GM19452 (cell line): ENCODE results near the gene SPINK14.
A peak's percentile ranks its signal among the peaks of the same experiment; 100 is the strongest.

Experiments used
- ATAC-seq: cut with Tn5 transposase; IDR thresholded peaks from one replicate; pipeline ENCODE4 v1.9.1; 2021; ENCODE audit not compliant: unreplicated experiment

SPINK14 gene

GRCh38 chr5:148168246-148168645, at the start of gene SPINK14:
SPINK14 (plus strand) TSS chr5:148168546; CDS start chr5:148169733, 1,187 bp downstream.
- no peak for ATAC-seq

GRCh38 chr5:148120317-148120716, 48.0 kb upstream of the SPINK14 start:
- no peak for ATAC-seq

GRCh38 chr5:148125641-148126040, 42.7 kb upstream of the SPINK14 start:
- no peak for ATAC-seq

- ATAC-seq = no peak
Observed at GRCh38 chr5:148135091-148136048, 33.0 kb upstream of the SPINK14 start.

GRCh38 chr5:148140846-148141245, 27.5 kb upstream of the SPINK14 start:
- no peak for ATAC-seq

GRCh38 chr5:148141645-148142044, 26.7 kb upstream of the SPINK14 start:
- no peak for ATAC-seq

- no peak for ATAC-seq
Observed at GRCh38 chr5:148145916-148146315, 22.4 kb upstream of the SPINK14 start.

GRCh38 chr5:148146487-148146886, 21.9 kb upstream of the SPINK14 start:
- no peak for ATAC-seq

GRCh38 chr5:148147415-148147814, 20.9 kb upstream of the SPINK14 start:
- no peak for ATAC-seq

- no peak for ATAC-seq
Observed at GRCh38 chr5:148151872-148152271, 16.5 kb upstream of the SPINK14 start.

GRCh38 chr5:148152781-148153180, 15.6 kb upstream of the SPINK14 start:
- ATAC-seq = no peak

GRCh38 chr5:148156609-148157008, 11.7 kb upstream of the SPINK14 start:
- ATAC-seq = no peak

GRCh38 chr5:148162038-148162437, 6.3 kb upstream of the SPINK14 start:
- no peak for ATAC-seq

- no peak for ATAC-seq
Observed at GRCh38 chr5:148163345-148163744, 5.0 kb upstream of the SPINK14 start.

- ATAC-seq = no peak
Observed at GRCh38 chr5:148166550-148167283, 1.6 kb upstream of the SPINK14 start.

GRCh38 chr5:148172377-148172776, 4.0 kb downstream of the SPINK14 start:
- no peak for ATAC-seq

- ATAC-seq = no peak
Observed at GRCh38 chr5:148176480-148176879, 8.1 kb downstream of the SPINK14 start.

GRCh38 chr5:148177207-148177606, 8.9 kb downstream of the SPINK14 start:
- no peak for ATAC-seq

- ATAC-seq = peak; percentile 61
Observed at GRCh38 chr5:148179234-148179824, 11.0 kb downstream of the SPINK14 start.

- ATAC-seq = peak; percentile 99
Observed at GRCh38 chr5:148186248-148187003, 18.1 kb downstream of the SPINK14 start.

- ATAC-seq = no peak
Observed at GRCh38 chr5:148191010-148191409, 22.7 kb downstream of the SPINK14 start.
